NB4 (cell line): Measurements from ENCODE around the gene CFAP299.

Source experiments
- CTCF ChIP-seq: IDR thresholded peaks from one replicate; pipeline ENCODE4 v1.5.1; 2012; ENCODE audit warnings: low read depth, low read length
- POLR2A ChIP-seq: IDR thresholded peaks from 2 replicates; pipeline ENCODE4 v1.6.1; 2011; ENCODE audit warnings: mild to moderate bottlenecking; ENCODE audit not compliant: insufficient read length; ENCODE audit errors: extremely low read depth

GRCh38 chr4:80484712-80485111 lies 149.2 kb downstream of the CFAP299 start:
- TF ChIP-seq POLR2A (no peak), CTCF (no peak)
